Breast epithelium (tissue), 4 donors: ENCODE results near the gene TFAP2B. TPM values are rescaled to one million over a fixed set of nuclear protein-coding genes. Genes with fewer than 3 reads are reported as not detected.

Experiments
- DNase-seq, 2 donors: peaks; one replicate each; pipeline ENCODE4 v3.0.0-alpha.2; 2019; ENCODE audit warnings: low spot score in 2 of 2
- H3K27ac ChIP-seq, 2 donors: fragments of 200-600 bp; sonication (generic) in 1 of 2; one replicate each; pipeline ENCODE4 v1.5.1; 2016 to 2019; ENCODE audit warnings: mild to moderate bottlenecking in 1 of 2
- H3K27me3 ChIP-seq, 2 donors: fragments of 200-600 bp; sonication (generic) in 1 of 2; one replicate each; pipeline versions ENCODE4 v1.5.1 to v1.6.0; 2017 to 2019; ENCODE audit warnings: control low read depth in 1 of 2, mild to moderate bottlenecking in 1 of 2
- H3K36me3 ChIP-seq: fragments of 200-600 bp; one replicate; pipeline ENCODE4 v1.5.1; 2019
- H3K4me1 ChIP-seq, 2 donors: fragments of 200-600 bp; sonication (generic); one replicate each; pipeline ENCODE4 v1.5.1; 2016 to 2019; ENCODE audit warnings: control low read depth in 1 of 2
- H3K4me3 ChIP-seq, 3 donors: fragments of 200-600 bp; sonication (generic); 1 replicate in 2 of 3; 2 replicates in 1 of 3; pipeline ENCODE4 v1.5.1; 2016 to 2019; ENCODE audit warnings: mild to moderate bottlenecking in 3 of 3, moderate library complexity in 2 of 3
- H3K9me3 ChIP-seq, 2 donors: fragments of 200-600 bp; sonication (generic) in 1 of 2; one replicate each; pipeline ENCODE4 v1.5.1; 2016 to 2019; ENCODE audit warnings: control low read depth in 1 of 2
- POLR2A ChIP-seq: fragments of 450-650 bp; IDR thresholded peaks from one replicate; pipeline ENCODE4 v1.6.1; 2016; ENCODE audit warnings: antibody characterized with exemption, mild to moderate bottlenecking, moderate library complexity
- POLR2AphosphoS5 ChIP-seq, 3 donors: sonication (generic); formaldehyde crosslinking; IDR thresholded peaks; one replicate each; pipeline ENCODE4 v1.6.1; 2017; ENCODE audit warnings: antibody characterized with exemption in 3 of 3
- intact Hi-C: fragments of 100-400 bp; cut with DNase I; formaldehyde crosslinking; loops from one replicate; pipeline ENCODE4 v1.15.1; 2023; ENCODE audit warnings: low total_unique reads
- total RNA-seq, 3 donors: library from RNA; depleted of rRNA; stranded (reverse); fragments of >200 nt; gene quantifications; one replicate each; pipeline ENCODE4 v1.1.0, GENCODE V29; 2016
- TF ChIP-seq, protein P1 (sequence below), 3 donors: fragments of 450-650 bp; IDR thresholded peaks; one replicate each; pipeline ENCODE4 v1.5.1; 2016 to 2017; ENCODE audit warnings: antibody characterized with exemption in 3 of 3, mild to moderate bottlenecking in 3 of 3, moderate library complexity in 3 of 3

Gene TFAP2B
- total RNA-seq, 3 donors from 2014 or later: under 0.01 to 25.0 (median 14.4) TPM

DNA sequence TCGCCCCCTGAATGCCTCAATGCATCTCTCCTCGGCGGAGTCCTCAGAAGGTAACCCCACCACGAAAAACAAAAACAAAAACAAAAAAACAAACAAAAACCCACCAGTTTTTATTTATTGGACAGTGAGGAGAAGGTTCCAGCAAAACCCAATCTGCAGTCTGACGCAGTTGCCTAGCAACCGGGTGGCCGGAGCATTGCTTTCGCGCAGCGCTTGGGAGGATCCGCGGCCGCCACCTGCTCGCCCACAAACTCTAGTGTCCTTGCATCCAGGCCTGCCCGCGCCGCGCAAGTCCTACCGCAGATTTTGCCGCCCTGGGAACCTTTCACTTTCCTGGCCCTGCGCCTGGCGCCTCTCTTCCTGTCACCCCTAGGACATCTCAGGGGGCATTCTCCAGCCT, 17.6 kb downstream of the TFAP2B start:
- no peak for TF ChIP-seq POLR2A
- TF ChIP-seq, protein P1, sequence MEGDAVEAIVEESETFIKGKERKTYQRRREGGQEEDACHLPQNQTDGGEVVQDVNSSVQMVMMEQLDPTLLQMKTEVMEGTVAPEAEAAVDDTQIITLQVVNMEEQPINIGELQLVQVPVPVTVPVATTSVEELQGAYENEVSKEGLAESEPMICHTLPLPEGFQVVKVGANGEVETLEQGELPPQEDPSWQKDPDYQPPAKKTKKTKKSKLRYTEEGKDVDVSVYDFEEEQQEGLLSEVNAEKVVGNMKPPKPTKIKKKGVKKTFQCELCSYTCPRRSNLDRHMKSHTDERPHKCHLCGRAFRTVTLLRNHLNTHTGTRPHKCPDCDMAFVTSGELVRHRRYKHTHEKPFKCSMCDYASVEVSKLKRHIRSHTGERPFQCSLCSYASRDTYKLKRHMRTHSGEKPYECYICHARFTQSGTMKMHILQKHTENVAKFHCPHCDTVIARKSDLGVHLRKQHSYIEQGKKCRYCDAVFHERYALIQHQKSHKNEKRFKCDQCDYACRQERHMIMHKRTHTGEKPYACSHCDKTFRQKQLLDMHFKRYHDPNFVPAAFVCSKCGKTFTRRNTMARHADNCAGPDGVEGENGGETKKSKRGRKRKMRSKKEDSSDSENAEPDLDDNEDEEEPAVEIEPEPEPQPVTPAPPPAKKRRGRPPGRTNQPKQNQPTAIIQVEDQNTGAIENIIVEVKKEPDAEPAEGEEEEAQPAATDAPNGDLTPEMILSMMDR (IDR thresholded peaks at IDR 0.05): no peak
- no peak for TF ChIP-seq POLR2AphosphoS5 (IDR thresholded peaks at IDR 0.05)
- Histone ChIP-seq H3K27me3 (peaks cover 0 to 8% of the 10 kb centered on the region in 2 donors), H3K36me3 (no peaks in the 10 kb centered on the region), H3K27ac (no peak overlapping the region), H3K9me3 (no peaks in the 10 kb centered on the region), H3K4me1 (no peaks in the 10 kb centered on the region), H3K4me3 (no peak overlapping the region)
- intact Hi-C loops: no loop called here
- no peak for DNase-seq

DNA sequence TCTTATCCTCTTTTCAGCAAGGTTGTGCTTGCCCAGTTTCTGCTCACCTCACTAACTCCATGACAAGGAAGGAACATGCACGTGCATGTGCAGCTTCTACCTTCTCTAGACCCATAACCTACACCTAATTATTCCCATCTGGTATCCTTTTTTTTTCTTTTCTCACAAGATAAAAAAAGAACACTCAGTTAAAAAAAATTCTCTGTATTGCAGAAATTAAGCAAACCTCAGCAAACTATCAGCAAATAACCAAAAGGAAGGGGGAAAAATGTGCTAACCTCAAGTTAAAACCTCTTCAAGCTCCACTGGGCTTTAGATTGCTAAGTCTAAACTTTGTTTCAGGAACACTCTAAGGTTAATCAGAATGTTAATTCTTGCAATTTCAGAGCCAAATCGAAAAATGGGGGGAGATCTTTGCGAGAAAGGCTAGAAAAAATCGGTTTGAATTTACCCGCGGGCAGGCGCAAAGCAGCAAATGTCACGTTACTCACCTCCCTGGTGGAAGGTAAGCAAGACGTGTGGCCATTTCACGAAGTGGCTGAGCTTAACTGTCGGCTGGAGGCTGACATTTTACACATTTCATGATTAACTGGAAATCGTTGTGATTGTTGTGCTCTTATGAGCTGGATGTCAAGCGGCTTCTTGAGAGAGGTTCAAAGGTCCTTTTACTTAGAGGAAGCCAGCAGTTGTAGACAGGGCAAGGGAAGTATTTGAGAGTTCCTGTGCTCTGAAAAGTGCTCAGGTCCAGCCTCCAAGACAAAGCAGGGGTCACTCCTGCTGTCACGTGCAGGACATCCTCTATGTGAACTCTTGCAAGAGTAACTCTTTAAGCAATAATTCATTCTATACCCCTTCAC, 19.1 kb downstream of the TFAP2B start:
- TF ChIP-seq, protein P1 (IDR thresholded peaks at IDR 0.05): no peak
- no peak for TF ChIP-seq POLR2A
- TF ChIP-seq POLR2AphosphoS5 (IDR thresholded peaks at IDR 0.05): no peak
- H3K9me3 ChIP-seq: no peaks in the 10 kb centered on the region
- no peak overlapping the region for H3K4me3 ChIP-seq
- intact Hi-C loops: no loop called here
- DNase-seq: no peak
- peaks cover 0 to 14% of the 10 kb centered on the region in 2 donors for H3K27me3 ChIP-seq
- H3K27ac ChIP-seq: peak overlapping the region in 1 of 2 donors; percentile 14
- H3K4me1 ChIP-seq: no peaks in the 10 kb centered on the region
- H3K36me3 ChIP-seq: no peaks in the 10 kb centered on the region

DNA sequence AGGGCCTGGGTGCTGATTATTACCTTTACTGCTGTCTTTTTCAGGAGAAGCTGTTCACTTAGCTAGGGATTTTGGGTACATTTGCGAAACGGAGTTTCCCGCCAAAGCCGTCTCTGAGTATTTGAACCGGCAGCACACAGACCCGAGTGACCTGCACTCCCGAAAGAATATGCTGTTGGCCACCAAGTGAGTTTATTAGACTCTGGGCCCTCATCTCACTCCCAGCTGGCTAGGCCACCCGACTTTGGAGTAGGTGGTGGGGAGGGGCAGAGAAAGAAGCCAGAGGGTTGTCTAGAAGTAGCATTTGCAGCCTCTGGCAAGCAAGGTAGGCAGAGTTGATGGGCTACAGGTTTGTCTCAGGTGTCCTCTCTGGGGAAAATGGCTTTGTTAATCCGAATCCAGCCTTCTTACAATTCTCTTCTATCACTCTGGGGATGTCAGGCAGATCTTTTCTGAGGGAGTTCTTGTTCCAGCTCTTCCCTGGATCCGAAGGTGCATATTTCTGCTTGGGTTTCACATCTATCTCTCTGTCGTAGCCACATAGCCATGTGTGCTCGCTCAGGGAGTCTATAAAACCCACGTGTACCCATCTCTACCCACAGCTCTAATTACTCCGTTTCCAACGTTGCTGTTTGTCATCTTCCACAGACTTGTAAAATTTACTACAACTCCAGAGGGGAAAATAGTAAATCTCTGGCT, 21.6 kb downstream of the TFAP2B start:
- H3K27ac ChIP-seq: peak overlapping the region; percentile 77 to 87
- intact Hi-C loops: no loop called here
- H3K4me1 ChIP-seq: no peaks in the 10 kb centered on the region
- DNase-seq: no peak
- no peaks in the 10 kb centered on the region for H3K36me3 ChIP-seq
- TF ChIP-seq, protein P1 (IDR thresholded peaks at IDR 0.05): no peak
- TF ChIP-seq POLR2AphosphoS5 (IDR thresholded peaks at IDR 0.05): no peak
- TF ChIP-seq POLR2A: no peak
- no peaks in the 10 kb centered on the region for H3K9me3 ChIP-seq
- peaks cover 0 to 24% of the 10 kb centered on the region in 2 donors for H3K27me3 ChIP-seq
- H3K4me3 ChIP-seq: no peak overlapping the region

DNA sequence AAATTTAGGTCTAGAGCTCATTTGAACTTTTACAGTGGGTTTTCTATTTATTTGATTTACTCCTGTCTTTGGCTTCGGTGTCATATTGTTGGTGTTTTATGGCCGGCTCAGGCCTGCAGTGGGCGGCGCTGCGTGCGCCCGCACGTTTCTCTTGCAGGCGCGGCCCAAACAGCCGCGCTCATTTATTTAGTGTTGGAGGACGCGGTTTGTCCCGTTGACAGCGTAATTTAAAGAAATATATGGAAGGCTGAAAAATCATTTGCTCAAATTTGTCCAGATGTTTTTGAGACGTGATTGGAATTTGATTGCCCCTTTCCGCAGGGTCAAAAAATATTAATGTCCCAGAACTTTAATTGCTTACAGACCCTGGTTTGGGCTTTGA, 22.1 kb downstream of the TFAP2B start:
- TF ChIP-seq, protein P1 (IDR thresholded peaks at IDR 0.05): no peak

DNA sequence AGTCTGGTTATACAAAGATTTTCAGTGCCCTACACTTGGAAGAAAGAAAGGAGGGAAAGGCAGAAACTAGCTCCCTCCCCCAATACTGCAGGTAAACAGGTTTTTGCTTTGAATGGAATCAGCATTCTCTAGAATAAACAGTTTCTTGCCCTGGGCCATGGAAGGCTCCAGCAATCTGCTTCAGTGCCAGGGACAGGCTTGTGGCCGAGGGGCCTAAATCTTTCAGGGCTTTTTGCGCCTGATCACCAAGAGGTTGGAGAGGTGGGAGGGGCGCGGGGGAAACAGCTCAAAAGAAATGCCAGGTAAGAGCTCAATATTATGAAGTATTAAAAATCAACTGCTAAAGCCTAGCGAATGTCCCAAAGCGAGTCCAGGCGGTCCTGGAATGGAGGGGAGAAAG, 23.8 kb downstream of the TFAP2B start:
- Histone ChIP-seq H3K4me3 (peak overlapping the region in 2 of 3 donors; percentile 40 to 55), H3K36me3 (no peaks in the 10 kb centered on the region), H3K27ac (peak overlapping the region; percentile 82 to 87), H3K4me1 (no peaks in the 10 kb centered on the region), H3K27me3 (peaks cover 0 to 38% of the 10 kb centered on the region in 2 donors), H3K9me3 (no peaks in the 10 kb centered on the region)
- DNase-seq: no peak
- intact Hi-C loops: no loop called here
- TF ChIP-seq, protein P1 (IDR thresholded peaks at IDR 0.05): no peak
- TF ChIP-seq POLR2A: no peak
- TF ChIP-seq POLR2AphosphoS5 (IDR thresholded peaks at IDR 0.05): no peak

More for the DNA sequence above, 22.1 kb downstream of the TFAP2B start:
- no peak for DNase-seq
- Histone ChIP-seq H3K27ac (peak overlapping the region; percentile 82 to 87), H3K36me3 (no peaks in the 10 kb centered on the region), H3K4me1 (no peaks in the 10 kb centered on the region), H3K9me3 (no peaks in the 10 kb centered on the region), H3K4me3 (no peak overlapping the region), H3K27me3 (peaks cover 0 to 30% of the 10 kb centered on the region in 2 donors)
- intact Hi-C loops: no loop called here
